IPS-15b (cell line): ENCODE results near the gene FOXP4.
A peak's percentile ranks its signal among the peaks of the same experiment; 100 is the strongest.

Experiments used
- H3K27me3 ChIP-seq: one replicate; pipeline ENCODE4 v1.6.1; 2013; ENCODE audit warnings: low read length; ENCODE audit not compliant: control insufficient read depth, insufficient read depth
- H3K36me3 ChIP-seq: one replicate; pipeline ENCODE4 v1.6.1; 2013; ENCODE audit warnings: low read length; ENCODE audit not compliant: control insufficient read depth, insufficient read depth
- H3K4me1 ChIP-seq: one replicate; pipeline ENCODE4 v1.6.1; 2013; ENCODE audit warnings: mild to moderate bottlenecking, low read length; ENCODE audit not compliant: control insufficient read depth, insufficient read depth
- H3K4me3 ChIP-seq: one replicate; pipeline ENCODE4 v1.5.1; 2013; ENCODE audit warnings: low read depth, low read length
- H3K9ac ChIP-seq: one replicate; pipeline ENCODE4 v1.6.1; 2013; ENCODE audit warnings: low read depth, mild to moderate bottlenecking, low read length
- H3K9me3 ChIP-seq: one replicate; pipeline ENCODE4 v1.6.1; 2013; ENCODE audit warnings: mild to moderate bottlenecking, low read length; ENCODE audit not compliant: control insufficient read depth, insufficient read depth

The FOXP4 gene

DNA sequence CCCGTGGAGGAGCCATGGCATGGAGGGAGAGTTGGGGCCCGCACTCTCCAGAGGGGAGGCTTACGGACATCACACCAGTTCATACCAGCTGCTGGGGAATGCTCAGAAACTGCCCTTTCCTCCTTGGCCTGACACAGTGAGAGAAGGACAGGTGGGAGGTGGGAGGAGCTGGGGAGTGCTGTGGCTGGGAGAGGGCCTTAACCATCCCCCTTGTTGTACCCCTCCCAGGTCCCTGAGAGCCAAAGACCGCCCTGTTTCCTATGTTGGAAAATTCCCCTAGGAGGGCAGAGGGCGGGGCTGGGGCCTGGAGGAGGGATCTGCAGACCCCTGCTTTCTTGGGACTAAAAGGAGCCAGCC, 24.1 kb downstream of the FOXP4 start:
- peaks cover 19% of the 10 kb centered on the region for H3K36me3 ChIP-seq

DNA sequence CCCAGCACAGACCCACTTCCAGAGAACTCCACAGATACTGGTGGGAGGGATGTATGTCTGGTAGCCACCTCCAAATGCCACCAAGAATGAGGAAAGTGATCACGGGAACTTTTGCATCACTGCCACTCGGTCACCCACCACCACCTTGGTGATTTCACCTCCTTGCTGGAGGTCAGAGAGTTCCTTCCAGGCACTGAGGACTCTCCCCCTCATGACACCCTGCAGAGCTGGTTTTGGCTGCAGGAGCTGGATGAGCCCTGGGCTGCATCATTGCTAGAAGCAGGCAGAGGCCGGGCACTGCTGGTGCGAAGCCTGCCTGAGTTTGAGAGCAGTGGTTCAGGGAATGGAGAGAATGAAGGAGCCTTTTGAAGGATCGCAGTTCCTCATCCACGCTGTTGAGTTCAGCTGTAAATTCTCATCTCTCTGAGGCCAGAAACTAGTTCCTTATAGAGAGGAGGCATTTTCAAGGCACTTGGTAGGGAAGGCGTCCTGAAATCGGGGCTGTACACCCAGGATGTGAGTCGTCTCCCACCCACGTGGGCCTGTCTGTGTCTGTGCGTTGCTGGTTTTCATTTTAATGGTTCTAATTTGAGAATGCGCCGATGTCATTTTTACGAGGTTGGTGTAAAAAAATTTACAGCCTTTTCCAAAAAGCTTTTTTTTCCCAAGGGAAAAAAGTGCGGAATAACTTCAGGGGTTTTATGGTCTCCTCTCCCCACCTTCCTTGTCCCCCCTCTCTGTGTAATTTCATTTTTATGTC, 25.0 kb downstream of the FOXP4 start:
- Histone ChIP-seq H3K4me1 (peaks cover 43% of the 10 kb centered on the region), H3K27me3 (peaks cover 8% of the 10 kb centered on the region), H3K9ac (no peak overlapping the region), H3K4me3 (no peak overlapping the region), H3K9me3 (no peaks in the 10 kb centered on the region), H3K36me3 (peaks cover 12% of the 10 kb centered on the region)

More for the DNA sequence above, 24.1 kb downstream of the FOXP4 start:
- H3K9me3 ChIP-seq: no peaks in the 10 kb centered on the region
- no peak overlapping the region for H3K4me3 ChIP-seq
- peaks cover 41% of the 10 kb centered on the region for H3K4me1 ChIP-seq
- H3K9ac ChIP-seq: no peak overlapping the region
- H3K27me3 ChIP-seq: peaks cover 8% of the 10 kb centered on the region

DNA sequence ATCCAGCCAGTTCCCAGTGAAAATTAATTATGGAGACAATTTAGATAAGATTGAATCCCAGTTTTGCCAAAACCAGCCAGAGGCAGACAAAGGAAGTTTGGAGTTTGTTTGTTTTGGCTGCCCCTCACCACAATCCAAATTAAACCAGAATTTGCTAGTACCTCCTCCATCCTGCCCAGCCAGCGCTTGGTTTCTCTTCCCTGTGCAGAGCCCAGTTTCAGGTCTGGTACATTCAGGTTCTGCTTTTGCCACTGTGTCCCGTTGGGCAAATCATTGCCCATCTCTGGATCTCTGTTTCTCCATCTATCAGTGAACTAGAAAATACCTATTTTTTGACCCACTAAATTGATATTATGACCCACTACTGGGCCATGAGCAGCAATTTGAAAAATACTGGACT, 26.4 kb downstream of the FOXP4 start:
- Histone ChIP-seq H3K4me1 (peaks cover 53% of the 10 kb centered on the region), H3K36me3 (no peaks in the 10 kb centered on the region), H3K4me3 (no peak overlapping the region), H3K9ac (no peak overlapping the region), H3K9me3 (no peaks in the 10 kb centered on the region), H3K27me3 (peaks cover 6% of the 10 kb centered on the region)

DNA sequence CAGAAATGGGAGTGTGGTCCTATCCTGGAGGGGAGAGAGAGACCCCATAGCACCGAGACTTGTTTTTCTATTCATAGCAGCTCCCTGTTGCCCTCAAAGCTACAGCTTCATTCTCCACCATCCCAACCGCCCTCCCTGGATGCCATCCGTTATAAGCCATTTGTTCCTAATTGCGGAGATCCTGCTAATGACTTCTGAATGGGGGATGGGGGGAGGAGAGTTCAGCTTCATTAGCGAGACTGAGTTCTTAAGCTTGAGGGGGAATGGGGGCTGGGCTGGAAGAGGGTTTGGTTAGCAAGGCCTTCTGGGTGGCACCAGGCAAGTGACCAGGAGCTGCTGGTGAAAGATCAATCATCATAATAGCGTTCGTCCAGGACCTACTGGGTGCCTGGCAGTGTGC, 27.1 kb downstream of the FOXP4 start:
- Histone ChIP-seq H3K36me3 (no peaks in the 10 kb centered on the region), H3K4me1 (peaks cover 60% of the 10 kb centered on the region), H3K9me3 (no peaks in the 10 kb centered on the region), H3K4me3 (no peak overlapping the region), H3K27me3 (peaks cover 6% of the 10 kb centered on the region), H3K9ac (no peak overlapping the region)

DNA sequence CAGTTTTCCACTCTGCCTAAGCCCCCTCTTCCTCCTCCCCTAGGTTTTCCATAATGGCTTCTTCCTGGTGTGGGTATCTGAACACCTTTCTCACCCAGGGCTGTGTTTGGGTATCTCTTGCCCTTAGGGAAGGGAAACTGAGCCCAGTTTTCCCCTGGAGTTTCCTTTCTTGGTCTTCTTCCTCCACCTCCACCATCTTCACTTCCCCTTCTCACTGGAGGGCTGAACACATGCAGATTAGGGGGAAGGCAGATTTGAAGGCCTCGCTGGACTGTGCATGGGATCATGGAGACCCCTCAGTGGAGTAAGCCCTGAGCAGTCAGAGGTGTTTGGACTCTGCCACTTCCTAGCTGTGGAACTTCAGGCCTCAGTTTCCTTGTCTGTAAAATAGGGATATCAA, 27.8 kb downstream of the FOXP4 start:
- H3K9me3 ChIP-seq: no peaks in the 10 kb centered on the region
- no peak overlapping the region for H3K4me3 ChIP-seq
- H3K4me1 ChIP-seq: peaks cover 58% of the 10 kb centered on the region
- peaks cover 6% of the 10 kb centered on the region for H3K27me3 ChIP-seq
- H3K36me3 ChIP-seq: no peaks in the 10 kb centered on the region
- H3K9ac ChIP-seq: no peak overlapping the region

DNA sequence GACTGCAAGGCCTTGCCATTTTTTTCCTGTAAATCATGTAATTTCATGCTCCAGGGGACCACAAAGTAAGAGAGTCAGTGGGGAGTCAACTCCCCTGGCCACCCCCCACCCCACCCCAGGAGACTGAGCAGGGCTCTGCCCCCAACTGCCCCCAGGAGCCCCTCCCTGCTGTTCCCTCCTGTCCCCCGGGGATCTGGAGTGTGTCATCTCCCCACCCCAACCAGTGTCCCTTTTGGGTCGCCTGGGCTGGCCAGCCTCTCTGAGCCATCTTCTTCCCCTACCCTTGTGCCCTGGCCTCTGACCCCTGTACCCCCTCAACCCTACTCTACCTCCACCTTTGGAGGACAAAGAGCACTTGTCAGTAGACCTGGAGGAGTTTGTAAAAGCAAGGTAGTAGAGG, 29.4 kb downstream of the FOXP4 start:
- peaks cover under 1% of the 10 kb centered on the region for H3K36me3 ChIP-seq
- H3K9me3 ChIP-seq: no peaks in the 10 kb centered on the region
- peaks cover 54% of the 10 kb centered on the region for H3K4me1 ChIP-seq
- H3K27me3 ChIP-seq: peaks cover 6% of the 10 kb centered on the region
- H3K4me3 ChIP-seq: no peak overlapping the region
- no peak overlapping the region for H3K9ac ChIP-seq

DNA sequence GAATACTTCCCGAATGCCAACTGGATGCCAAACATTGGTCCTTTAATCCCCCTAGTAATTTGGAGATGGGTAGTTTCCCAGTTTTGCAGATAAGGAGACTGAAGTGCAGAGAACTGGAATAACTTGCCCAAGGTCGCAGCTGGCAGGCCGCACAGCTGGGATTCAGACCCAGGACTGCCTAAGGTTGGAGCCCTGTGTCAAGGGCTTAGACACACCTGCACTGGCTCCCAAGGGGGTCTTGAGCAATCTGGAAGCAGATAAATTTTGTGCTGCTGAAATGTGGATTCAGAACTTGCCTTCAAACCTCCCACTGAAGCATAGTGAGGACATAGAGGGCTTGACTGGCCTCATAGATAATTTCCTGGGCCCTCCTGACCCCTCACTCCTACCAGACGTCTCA, 30.5 kb downstream of the FOXP4 start:
- Histone ChIP-seq H3K27me3 (peaks cover 8% of the 10 kb centered on the region), H3K36me3 (peaks cover 7% of the 10 kb centered on the region), H3K4me3 (no peak overlapping the region), H3K9ac (no peak overlapping the region), H3K9me3 (no peaks in the 10 kb centered on the region), H3K4me1 (peaks cover 46% of the 10 kb centered on the region)

DNA sequence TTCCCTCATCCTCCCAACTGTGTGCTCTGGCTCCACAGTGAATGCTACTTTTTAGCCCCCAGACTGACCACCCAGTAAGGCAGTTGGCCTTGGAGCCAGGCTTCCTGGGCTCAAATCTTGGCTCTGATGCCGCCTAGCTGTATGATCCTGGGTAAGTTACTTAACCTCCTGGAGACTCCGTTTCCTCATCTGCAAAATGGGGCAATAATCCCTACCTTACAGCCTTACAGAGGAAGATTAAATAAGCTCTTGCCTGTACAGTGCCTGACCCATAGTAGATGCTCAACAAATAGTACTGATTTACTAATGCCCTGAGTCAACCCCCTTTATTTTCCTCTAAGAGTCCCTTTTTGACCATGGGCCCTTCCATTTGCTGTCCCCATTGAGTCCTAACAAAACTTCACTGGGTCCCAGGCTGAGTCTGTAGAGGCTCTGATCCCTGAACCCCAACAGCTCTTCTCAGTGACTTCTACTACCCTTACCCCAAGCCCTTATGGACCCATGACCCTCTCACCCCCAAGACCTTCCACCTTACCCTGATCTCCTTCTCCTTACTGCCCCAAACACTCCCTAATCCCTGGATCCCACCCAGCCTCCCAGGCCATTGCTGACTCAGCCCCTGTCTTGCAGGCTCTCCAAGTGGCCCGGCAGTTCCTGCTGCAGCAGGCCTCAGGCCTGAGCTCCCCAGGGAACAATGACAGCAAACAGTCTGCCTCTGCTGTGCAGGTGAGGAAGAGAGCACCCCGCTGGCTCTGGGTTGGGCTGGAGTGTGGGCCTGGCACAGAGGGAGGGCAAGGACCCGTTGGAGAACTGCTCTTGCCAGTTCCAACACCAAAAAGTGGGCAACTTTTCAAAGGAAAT, 31.4 kb downstream of the FOXP4 start:
- Histone ChIP-seq H3K4me1 (peaks cover 43% of the 10 kb centered on the region), H3K4me3 (peak overlapping the region; percentile 26), H3K27me3 (peaks cover 8% of the 10 kb centered on the region), H3K36me3 (peaks cover 7% of the 10 kb centered on the region), H3K9ac (peak overlapping the region; percentile 47), H3K9me3 (no peaks in the 10 kb centered on the region)

DNA sequence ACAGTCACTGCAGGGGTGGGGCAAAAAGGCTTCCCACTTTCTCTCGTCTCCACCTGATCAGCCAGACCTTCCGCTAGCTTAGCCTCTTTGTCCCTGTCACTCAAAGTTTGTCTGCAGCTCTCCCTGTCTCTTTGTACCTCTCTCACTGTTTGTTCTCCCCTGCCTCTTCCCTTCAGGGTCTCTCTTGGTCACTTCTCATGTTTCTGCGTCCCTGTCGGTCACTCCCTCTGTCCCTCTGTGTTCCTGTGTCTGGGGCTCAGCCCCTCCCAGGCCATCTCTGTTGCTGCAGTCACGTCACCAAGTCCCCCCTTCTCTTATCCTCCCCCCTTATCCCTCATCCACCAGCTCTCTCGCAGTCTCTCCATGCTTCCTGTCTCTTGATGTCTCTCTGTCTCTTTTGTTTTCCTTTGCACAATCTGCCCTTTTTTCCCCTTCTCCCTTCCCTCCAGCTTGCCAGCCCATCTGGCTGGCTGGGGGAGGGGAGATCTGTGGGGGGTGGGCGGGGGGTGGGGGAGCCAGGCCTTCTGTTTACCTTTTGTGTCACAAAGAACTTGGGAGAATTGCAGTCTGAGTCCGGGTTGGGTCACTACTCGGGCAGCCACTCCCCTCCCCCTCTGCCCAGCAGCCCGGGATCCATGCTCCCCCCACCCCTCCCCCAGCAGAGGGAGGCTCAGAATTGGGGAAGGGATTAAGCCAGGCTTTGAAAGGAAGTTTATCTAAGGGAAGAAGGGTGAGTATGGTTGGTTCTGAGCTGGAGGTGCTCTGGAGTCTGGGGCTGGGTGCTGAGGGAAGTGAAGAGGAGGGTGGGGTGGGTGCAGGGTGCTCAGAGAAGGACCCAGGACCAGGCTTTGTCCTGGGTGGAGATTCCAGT, 32.3 kb downstream of the FOXP4 start:
- no peaks in the 10 kb centered on the region for H3K9me3 ChIP-seq
- peak overlapping the region; percentile 47 for H3K9ac ChIP-seq
- H3K36me3 ChIP-seq: peaks cover 7% of the 10 kb centered on the region
- peaks cover 8% of the 10 kb centered on the region for H3K27me3 ChIP-seq
- H3K4me1 ChIP-seq: peaks cover 34% of the 10 kb centered on the region
- peak overlapping the region; percentile 26 for H3K4me3 ChIP-seq

DNA sequence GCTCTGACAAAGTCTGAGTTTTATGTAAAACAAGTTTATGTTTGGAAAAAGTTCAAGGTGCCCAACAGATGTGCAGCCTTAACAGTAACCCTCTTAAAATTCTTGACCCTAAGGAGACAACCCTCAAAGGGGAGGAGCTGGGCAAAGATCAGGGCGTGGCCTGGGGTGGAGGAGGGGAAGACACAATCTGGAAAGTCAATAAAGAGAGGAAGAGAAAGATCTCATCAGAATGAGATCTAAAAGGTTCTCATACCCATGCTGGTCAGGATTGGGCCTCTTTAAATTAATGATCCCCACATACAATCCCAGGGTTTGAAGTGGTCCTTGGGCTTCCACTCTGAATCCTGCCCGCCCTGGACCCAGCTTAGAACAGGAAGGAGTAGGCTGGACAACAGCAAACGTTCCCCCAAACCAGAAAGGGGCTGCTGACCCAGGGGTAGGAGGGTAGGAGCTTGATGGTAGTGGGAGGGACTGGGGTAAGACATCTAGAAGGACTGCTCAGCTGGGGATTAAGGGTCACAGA, 33.0 kb downstream of the FOXP4 start:
- peaks cover 32% of the 10 kb centered on the region for H3K4me1 ChIP-seq
- H3K36me3 ChIP-seq: peaks cover 7% of the 10 kb centered on the region
- peaks cover 7% of the 10 kb centered on the region for H3K27me3 ChIP-seq
- no peak overlapping the region for H3K9ac ChIP-seq
- peak overlapping the region; percentile 9 for H3K4me3 ChIP-seq
- H3K9me3 ChIP-seq: no peaks in the 10 kb centered on the region

DNA sequence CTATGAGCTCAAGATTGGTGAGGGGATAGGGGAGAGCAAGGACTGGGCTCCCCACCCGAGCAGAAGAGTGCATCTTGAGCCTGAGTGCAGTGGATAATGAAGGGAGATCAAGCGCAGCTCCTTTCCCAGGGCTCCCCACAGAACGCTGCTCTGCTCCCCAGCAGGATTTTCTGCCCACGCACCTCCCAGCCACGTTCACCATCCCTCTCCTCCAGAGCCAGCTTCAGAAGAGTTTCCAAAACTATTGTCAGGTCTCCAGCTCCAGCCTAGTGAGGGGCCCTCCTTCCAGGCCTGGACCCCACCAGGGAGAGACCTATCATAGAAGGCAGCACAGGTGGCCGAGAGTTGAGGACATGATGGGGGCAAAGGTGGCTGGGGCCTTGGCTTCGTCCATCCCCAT, 34.5 kb downstream of the FOXP4 start:
- Histone ChIP-seq H3K9me3 (no peaks in the 10 kb centered on the region), H3K9ac (no peak overlapping the region), H3K27me3 (peaks cover 2% of the 10 kb centered on the region), H3K4me3 (no peak overlapping the region), H3K36me3 (peaks cover 7% of the 10 kb centered on the region), H3K4me1 (peaks cover 41% of the 10 kb centered on the region)
